T-cell (primary cell): Measurements from ENCODE around the gene ZNF678. TPM values are rescaled to one million over a fixed set of nuclear protein-coding genes. Genes with fewer than 3 reads are reported as not detected.
"Not testable (repeated sequence)": the region's sequence is repeated elsewhere in the genome, so short reads cannot be mapped to it uniquely, and the experiment has no call there.

ENCODE experiments used
- ATAC-seq, 4 experiments: fragments of 200-7000 bp in 3 of 4; fragments of 150-1000 bp in 1 of 4; cut with Tn5 transposase; replicated peaks in 1 of 4; 1 replicate in 3 of 4; 2 replicates in 1 of 4; pipeline ENCODE4 v1.10.0; 2021; ENCODE audit warnings: moderate library complexity in 3 of 4, mild to moderate bottlenecking in 2 of 4, moderate number of reproducible peaks in 1 of 4
- CTCF ChIA-PET, 2 donors: fragments of 300-600 bp; sonication (Branson Sonifier 250); formaldehyde crosslinking; loops; one replicate each; lab custom pipeline; 2022; ENCODE audit warnings: antibody characterized with exemption in 2 of 2; lab: Charles Lee
- POLR2A ChIA-PET, 2 donors: fragments of 300-600 bp; sonication (Branson Sonifier 250); formaldehyde crosslinking; loops; one replicate each; lab custom pipeline; 2022; ENCODE audit warnings: antibody characterized with exemption in 2 of 2; lab: Charles Lee
- DNase-seq, 35 experiments: peaks; one replicate each; pipeline versions ENCODE4 v3.0.0 to v3.0.0-alpha.2; 2013 to 2023
- H3K27ac ChIP-seq: one replicate; pipeline ENCODE4 v1.5.1; 2013; ENCODE audit warnings: low read length
- H3K27me3 ChIP-seq, 2 experiments: replicated peaks in 1 of 2; 1 replicate in 1 of 2; 2 replicates in 1 of 2; pipeline versions ENCODE4 v1.6.1 to v1.7.0; 2013; ENCODE audit warnings: low read length in 1 of 2, mixed read lengths in 1 of 2; ENCODE audit not compliant: control insufficient read depth in 2 of 2, insufficient read depth in 2 of 2; ENCODE audit errors: extremely low read depth in 1 of 2
- H3K36me3 ChIP-seq, 2 donors: 1 replicate in 1 of 2; 2 replicates in 1 of 2; pipeline versions ENCODE4 v1.6.1 to v1.7.0; 2013; ENCODE audit warnings: low read length in 1 of 2; ENCODE audit not compliant: control insufficient read depth in 2 of 2, insufficient read depth in 1 of 2; ENCODE audit errors: extremely low read depth in 1 of 2
- H3K4me1 ChIP-seq, 2 experiments: 1 replicate in 1 of 2; 2 replicates in 1 of 2; pipeline versions ENCODE4 v1.6.1 to v1.7.0; 2013; ENCODE audit warnings: low read length in 2 of 2, mixed read lengths in 1 of 2; ENCODE audit not compliant: insufficient read depth in 2 of 2, control insufficient read depth in 1 of 2; ENCODE audit errors: extremely low read depth in 1 of 2
- H3K4me3 ChIP-seq, 2 donors: 1 replicate in 1 of 2; 2 replicates in 1 of 2; pipeline versions ENCODE4 v1.5.1 to v1.7.0; 2013; ENCODE audit warnings: mild to moderate bottlenecking in 2 of 2, low read length in 1 of 2, moderate library complexity in 1 of 2; ENCODE audit not compliant: control insufficient read depth in 1 of 2; ENCODE audit errors: extremely low read depth in 1 of 2
- H3K9me3 ChIP-seq: 2 replicates; pipeline ENCODE4 v1.7.0; 2013
- H3K27ac Mint-ChIP-seq, 2 donors: one replicate each; pipeline ENCODE4 v1.8.0; 2020 to 2021; ENCODE audit warnings: mild to moderate bottlenecking in 2 of 2, mixed read lengths in 2 of 2
- H3K27me3 Mint-ChIP-seq, 2 donors: one replicate each; pipeline ENCODE4 v1.8.0; 2021 to 2022; ENCODE audit warnings: mixed read lengths in 2 of 2
- H3K36me3 Mint-ChIP-seq: one replicate; pipeline ENCODE4 v1.8.0; 2021; ENCODE audit warnings: mixed read lengths
- H3K4me1 Mint-ChIP-seq, 3 donors: one replicate each; pipeline ENCODE4 v1.8.0; 2020 to 2022; ENCODE audit warnings: mixed read lengths in 3 of 3, mild to moderate bottlenecking in 1 of 3
- H3K4me3 Mint-ChIP-seq, 3 donors: one replicate each; pipeline ENCODE4 v1.8.0; 2020 to 2022; ENCODE audit warnings: mild to moderate bottlenecking in 3 of 3, mixed read lengths in 3 of 3, moderate library complexity in 3 of 3
- H3K9me3 Mint-ChIP-seq, 3 donors: one replicate each; pipeline ENCODE4 v1.8.0; 2020 to 2022; ENCODE audit warnings: mixed read lengths in 3 of 3
- WGBS: methylation state at CpG from one replicate; pipeline ENCODE4 v1.1.5; 2013; ENCODE audit warnings: missing lambda C conversion rate; ENCODE audit not compliant: insufficient coverage; 5-methylcytosine and 5-hydroxymethylcytosine counted together
- total RNA-seq, 35 experiments: library from RNA in 6 of 35; stranded (reverse) in 6 of 35; fragments of 120-200 nt in 1 of 35; gene quantifications; one replicate each; pipeline versions ENCODE4 v1.2.1 to v1.2.4 and lab custom pipeline; 2013 to 2026

The ZNF678 gene
- total RNA-seq, 5 donors from 2014 or later (not counting 1 experiment from before 2014, with no cell fraction given): 7.2 to 8.8 (median 7.4) TPM

DNA sequence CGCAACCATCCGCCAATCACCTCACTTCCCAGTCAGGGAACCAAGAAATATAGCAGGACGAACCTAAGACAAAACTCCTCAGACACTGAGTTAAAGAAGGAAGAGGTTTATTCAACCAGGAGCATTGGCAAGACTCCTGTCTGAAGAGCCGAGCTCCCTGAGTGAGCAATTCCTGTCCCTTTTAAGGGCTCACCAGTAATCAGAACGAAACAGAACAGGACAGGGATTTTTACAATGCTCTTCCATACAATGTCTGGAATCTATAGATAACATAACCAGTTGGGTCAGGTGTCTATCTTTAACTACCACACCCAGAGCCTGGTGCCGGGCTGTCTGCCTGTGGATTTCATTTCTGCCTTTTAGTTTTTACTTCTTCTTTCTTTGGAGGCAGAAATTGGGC is 32.9 kb downstream of the ZNF678 start:
- H3K4me1 ChIP-seq, H3K27ac Mint-ChIP-seq, H3K27ac ChIP-seq, H3K4me3 Mint-ChIP-seq, H3K27me3 ChIP-seq, ATAC-seq, DNase-seq, H3K9me3 ChIP-seq, H3K27me3 Mint-ChIP-seq, CTCF ChIA-PET, POLR2A ChIA-PET, H3K4me3 ChIP-seq, H3K4me1 Mint-ChIP-seq, H3K36me3 ChIP-seq: not testable (repeated sequence)
- H3K36me3 Mint-ChIP-seq: peaks cover 69% of the 10 kb centered on the region
- H3K9me3 Mint-ChIP-seq: peaks cover 12 to 60% (median 37%) of the 10 kb centered on the region in 3 donors
- 100% methylated on average over 3 of the region's 6 CpGs for WGBS

- no peak overlapping the region for H3K4me3 ChIP-seq
- no peaks in the 10 kb centered on the region for H3K36me3 ChIP-seq
- WGBS: 90% methylated on average over 2 of the region's 3 CpGs
- Mint-ChIP-seq H3K4me1 (peaks cover 0 to 4% (median 2%) of the 10 kb centered on the region in 3 donors), H3K36me3 (peaks cover 59% of the 10 kb centered on the region), H3K27me3 (no peaks in the 10 kb centered on the region), H3K27ac (no peak overlapping the region), H3K9me3 (peaks cover 7 to 41% (median 32%) of the 10 kb centered on the region in 3 donors), H3K4me3 (no peak overlapping the region)
- ATAC-seq: no peak
- H3K27ac ChIP-seq: no peak overlapping the region
- no peaks in the 10 kb centered on the region for H3K4me1 ChIP-seq
- ChIA-PET CTCF (no interaction called here), POLR2A (interaction anchor here in 1 of 2 donors (0.7 kb wide), 1 partner anchor 591 kb away, joined by 3 read pairs; no protein-coding TSS in a partner anchor)
- no peaks in the 10 kb centered on the region for H3K27me3 ChIP-seq
- no peak for DNase-seq
- peaks cover 17% of the 10 kb centered on the region for H3K9me3 ChIP-seq
Observed at GRCh38 chr1:227603327-227603726, 40.0 kb downstream of the ZNF678 start.

GRCh38 chr1:227604446-227604845 is 41.1 kb downstream of the ZNF678 start:
- H3K27me3 ChIP-seq: no peaks in the 10 kb centered on the region
- no CpG with 5 or more reads among the region's 3 CpGs for WGBS
- no peaks in the 10 kb centered on the region for H3K36me3 ChIP-seq
- H3K4me1 ChIP-seq: no peaks in the 10 kb centered on the region
- ChIA-PET CTCF (no interaction called here), POLR2A (no interaction called here)
- no peak for DNase-seq
- Mint-ChIP-seq H3K4me1 (peaks cover 0 to 4% (median 2%) of the 10 kb centered on the region in 3 donors), H3K4me3 (no peak overlapping the region), H3K36me3 (peaks cover 57% of the 10 kb centered on the region), H3K27me3 (no peaks in the 10 kb centered on the region), H3K9me3 (peaks cover 10 to 39% (median 27%) of the 10 kb centered on the region in 3 donors), H3K27ac (no peak overlapping the region)
- no peak overlapping the region for H3K27ac ChIP-seq
- no peak for ATAC-seq
- H3K4me3 ChIP-seq: no peak overlapping the region
- H3K9me3 ChIP-seq: peaks cover 17% of the 10 kb centered on the region

GRCh38 chr1:227606271-227606670 is 42.9 kb downstream of the ZNF678 start:
- H3K36me3 Mint-ChIP-seq: peaks cover 58% of the 10 kb centered on the region
- H3K4me3 Mint-ChIP-seq, CTCF ChIA-PET, H3K36me3 ChIP-seq, H3K27ac Mint-ChIP-seq, H3K27me3 ChIP-seq, H3K4me1 Mint-ChIP-seq, POLR2A ChIA-PET, H3K27me3 Mint-ChIP-seq, H3K4me3 ChIP-seq, H3K27ac ChIP-seq, DNase-seq, ATAC-seq, H3K4me1 ChIP-seq: not testable (repeated sequence)
- 93% methylated on average over 3 of the region's 9 CpGs for WGBS
- H3K9me3 Mint-ChIP-seq: peaks cover 7 to 40% (median 28%) of the 10 kb centered on the region in 3 donors
- peaks cover 17% of the 10 kb centered on the region for H3K9me3 ChIP-seq

GRCh38 chr1:227607336-227607898 is 44.1 kb downstream of the ZNF678 start:
- WGBS: no CpG with 5 or more reads among the region's 3 CpGs
- no peak overlapping the region for H3K27ac Mint-ChIP-seq
- ATAC-seq: no peak
- peaks cover 16% of the 10 kb centered on the region for H3K9me3 ChIP-seq
- H3K4me3 Mint-ChIP-seq: no peak overlapping the region
- H3K9me3 Mint-ChIP-seq: peaks cover 10 to 44% (median 29%) of the 10 kb centered on the region in 3 donors
- peaks cover 65% of the 10 kb centered on the region for H3K36me3 Mint-ChIP-seq
- H3K27me3 Mint-ChIP-seq: no peaks in the 10 kb centered on the region
- peaks cover 0 to 4% of the 10 kb centered on the region in 2 donors for H3K36me3 ChIP-seq
- peak in 1 of 35 experiments; percentile 9 for DNase-seq
- no peaks in the 10 kb centered on the region for H3K4me1 Mint-ChIP-seq
- no peaks in the 10 kb centered on the region for H3K27me3 ChIP-seq
- no peak overlapping the region for H3K27ac ChIP-seq
- no peaks in the 10 kb centered on the region for H3K4me1 ChIP-seq
- ChIA-PET CTCF (interaction anchor here in 1 of 2 donors (0.7 kb wide), 1 partner anchor 65 kb away, joined by 3 read pairs; no protein-coding TSS in a partner anchor), POLR2A (interaction anchor here in 1 of 2 donors (0.6 kb wide), 1 partner anchor 1614 kb away, joined by 3 read pairs; no protein-coding TSS in a partner anchor)
- no peak overlapping the region for H3K4me3 ChIP-seq

GRCh38 chr1:227612658-227613057 is 49.3 kb downstream of the ZNF678 start:
- ATAC-seq: no peak
- Histone ChIP-seq H3K4me1 (no peaks in the 10 kb centered on the region), H3K4me3 (no peak overlapping the region), H3K27ac (no peak overlapping the region), H3K36me3 (peaks cover 0 to 4% of the 10 kb centered on the region in 2 donors), H3K9me3 (peaks cover 7% of the 10 kb centered on the region), H3K27me3 (no peaks in the 10 kb centered on the region)
- DNase-seq: no peak
- Mint-ChIP-seq H3K27me3 (no peaks in the 10 kb centered on the region), H3K4me1 (peaks cover 0 to 3% (median 0%) of the 10 kb centered on the region in 3 donors), H3K27ac (no peak overlapping the region), H3K9me3 (peaks cover 29 to 63% (median 44%) of the 10 kb centered on the region in 3 donors), H3K36me3 (peaks cover 80% of the 10 kb centered on the region), H3K4me3 (no peak overlapping the region)
- POLR2A ChIA-PET: no interaction called here
- CTCF ChIA-PET: no interaction called here
- WGBS: no CpG with 5 or more reads among the region's 1 CpG
